Fibroblast of mammary gland (primary cell): ENCODE measurements around the gene SLC4A7.
A peak's percentile ranks its signal among the peaks of the same experiment; 100 is the strongest.

Source experiments
- DNase-seq: peaks from one replicate; pipeline ENCODE4 v3.0.0-alpha.2; 2010; ENCODE audit warnings: low read depth
- H3K4me3 ChIP-seq: 2 replicates; pipeline ENCODE4 v1.5.1; 2011; ENCODE audit warnings: low read depth, mild to moderate bottlenecking, low read length, moderate library complexity; ENCODE audit not compliant: control insufficient read depth
- TF ChIP-seq, protein P1 (sequence below): conservative IDR thresholded peaks from 2 replicates; pipeline ENCODE4 v1.5.1; 2011; ENCODE audit warnings: low read depth, low read length, inconsistent platforms; ENCODE audit not compliant: control insufficient read depth, insufficient read depth

Gene SLC4A7

DNA sequence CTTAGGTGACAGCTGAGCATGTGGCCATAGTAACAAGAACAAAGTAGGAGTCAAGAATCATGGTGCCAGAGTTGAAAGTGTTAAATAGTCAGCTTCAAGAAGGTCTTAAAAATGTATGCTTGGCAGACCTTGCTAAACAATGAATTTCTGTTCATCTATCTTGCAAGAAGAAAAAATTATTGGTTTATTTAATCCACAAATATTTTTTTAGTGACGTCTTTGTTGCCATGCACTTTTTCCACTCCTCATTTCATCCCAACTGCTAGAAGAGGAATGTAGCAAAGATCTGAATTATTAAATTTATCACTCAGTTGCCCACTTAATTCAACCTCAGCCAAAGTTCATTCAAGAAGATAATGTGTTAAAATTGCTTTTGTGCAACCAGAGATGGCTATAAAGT, 3.2 kb upstream of the SLC4A7 start:
- no peak for DNase-seq
- TF ChIP-seq, protein P1, sequence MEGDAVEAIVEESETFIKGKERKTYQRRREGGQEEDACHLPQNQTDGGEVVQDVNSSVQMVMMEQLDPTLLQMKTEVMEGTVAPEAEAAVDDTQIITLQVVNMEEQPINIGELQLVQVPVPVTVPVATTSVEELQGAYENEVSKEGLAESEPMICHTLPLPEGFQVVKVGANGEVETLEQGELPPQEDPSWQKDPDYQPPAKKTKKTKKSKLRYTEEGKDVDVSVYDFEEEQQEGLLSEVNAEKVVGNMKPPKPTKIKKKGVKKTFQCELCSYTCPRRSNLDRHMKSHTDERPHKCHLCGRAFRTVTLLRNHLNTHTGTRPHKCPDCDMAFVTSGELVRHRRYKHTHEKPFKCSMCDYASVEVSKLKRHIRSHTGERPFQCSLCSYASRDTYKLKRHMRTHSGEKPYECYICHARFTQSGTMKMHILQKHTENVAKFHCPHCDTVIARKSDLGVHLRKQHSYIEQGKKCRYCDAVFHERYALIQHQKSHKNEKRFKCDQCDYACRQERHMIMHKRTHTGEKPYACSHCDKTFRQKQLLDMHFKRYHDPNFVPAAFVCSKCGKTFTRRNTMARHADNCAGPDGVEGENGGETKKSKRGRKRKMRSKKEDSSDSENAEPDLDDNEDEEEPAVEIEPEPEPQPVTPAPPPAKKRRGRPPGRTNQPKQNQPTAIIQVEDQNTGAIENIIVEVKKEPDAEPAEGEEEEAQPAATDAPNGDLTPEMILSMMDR, result no peak
- H3K4me3 ChIP-seq, result no peak overlapping the region

DNA sequence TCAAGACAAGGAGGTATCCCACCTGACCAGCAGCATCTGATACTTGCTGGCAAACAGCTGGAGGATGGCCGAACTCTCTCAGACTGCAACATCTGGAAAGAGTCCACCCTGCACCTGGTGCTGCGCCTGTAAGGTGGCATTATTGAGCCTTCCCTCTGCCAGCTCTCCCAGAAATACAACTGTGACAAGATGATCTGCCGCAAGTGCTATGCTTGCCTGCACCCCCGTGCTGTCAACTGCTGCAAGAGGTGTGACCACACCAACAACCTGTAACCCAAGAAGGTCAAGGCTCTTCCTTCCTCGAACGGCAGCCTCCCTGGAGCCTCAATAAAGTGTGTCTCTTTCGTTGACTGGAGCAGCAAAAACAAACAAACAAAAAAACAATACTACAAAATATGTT, 2.2 kb upstream of the SLC4A7 start:
- no peak overlapping the region for H3K4me3 ChIP-seq
- no peak for DNase-seq
- TF ChIP-seq, protein P1, result no peak

GRCh38 chr3:27485866-27486265, 1.7 kb upstream of the SLC4A7 start:
- TF ChIP-seq, protein P1, result no peak
- no peak for DNase-seq

DNA sequence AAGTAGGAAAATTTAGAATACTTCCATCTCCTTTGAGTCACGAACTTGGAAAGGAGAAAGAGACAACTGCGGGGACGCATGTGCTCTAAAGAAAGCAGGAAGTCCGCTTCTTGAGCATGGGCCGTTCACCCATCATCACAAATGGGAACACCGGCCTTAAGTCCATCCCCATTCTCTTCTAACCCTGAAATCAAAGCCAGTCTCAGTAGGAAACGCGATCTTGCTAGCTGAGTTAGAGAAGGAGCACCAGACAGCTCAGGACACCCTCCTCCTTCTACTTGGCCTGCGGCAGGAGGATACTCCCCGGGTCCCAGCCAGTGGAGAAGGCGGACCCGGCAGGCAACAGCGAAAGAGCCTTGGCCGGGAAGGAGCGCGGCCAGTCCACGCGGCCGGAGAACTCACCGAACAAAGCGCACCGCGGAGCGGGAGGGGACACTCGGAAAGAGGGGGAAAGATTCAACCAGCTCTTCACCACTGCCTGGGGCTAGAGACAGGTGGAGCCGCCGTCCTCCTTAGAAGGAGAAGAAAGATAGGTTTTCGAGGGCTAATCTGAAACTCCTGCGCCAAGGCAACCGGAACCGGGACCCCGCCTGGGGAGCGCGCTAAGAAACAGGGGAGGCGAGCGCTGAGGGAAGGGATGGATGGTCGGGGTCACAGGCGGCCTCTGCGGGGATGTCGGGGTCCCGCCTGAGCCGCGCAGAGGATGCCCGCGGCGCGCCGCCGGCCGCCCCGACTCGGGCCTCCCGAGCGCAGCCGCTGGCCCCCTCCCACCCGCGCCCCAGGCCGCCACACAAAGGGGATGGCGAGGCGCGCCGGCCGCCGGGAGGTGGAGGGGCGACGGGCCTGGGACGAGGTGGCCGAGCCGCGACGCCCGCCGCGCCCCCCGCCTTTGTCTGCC, 818 bp downstream of the SLC4A7 start:
- peak; percentile 82 for DNase-seq
- TF ChIP-seq, protein P1, result no peak
- H3K4me3 ChIP-seq, result peak overlapping the region; percentile 92

More at GRCh38 chr3:27485866-27486265, 1.7 kb upstream of the SLC4A7 start:
- H3K4me3 ChIP-seq, result no peak overlapping the region

DNA sequence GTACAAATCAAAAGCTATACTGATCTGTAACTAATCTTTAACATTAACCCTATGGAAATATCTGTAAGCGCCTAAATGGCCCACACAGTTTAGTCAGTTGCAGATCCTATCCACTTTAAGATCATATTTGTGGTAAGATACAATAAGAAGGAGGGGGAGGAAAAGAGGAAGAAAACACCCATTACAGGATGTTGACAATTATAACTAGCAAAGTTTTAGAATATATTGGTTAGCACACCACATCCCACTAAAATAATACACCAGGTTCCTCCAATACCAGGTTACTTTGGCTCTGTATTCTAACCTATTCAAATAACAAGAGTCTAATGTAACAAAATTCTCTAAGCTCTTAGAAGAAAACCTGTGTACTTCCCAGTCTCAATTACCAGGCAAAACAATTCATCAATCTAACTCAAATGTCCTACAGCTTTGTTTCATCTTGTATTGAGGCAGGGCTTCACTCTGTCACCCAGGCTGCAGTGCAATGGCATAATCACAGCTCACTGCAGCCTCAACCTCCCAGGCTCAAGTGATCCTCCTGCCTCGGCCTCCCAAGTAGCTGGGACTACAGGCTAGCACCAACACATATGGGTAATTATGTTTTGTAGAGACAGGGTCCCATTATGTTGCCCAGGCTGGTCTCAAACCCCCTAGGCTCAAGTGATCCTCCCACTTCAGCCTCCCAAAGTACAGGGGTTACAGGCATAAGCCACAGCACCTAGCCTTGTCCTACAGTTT, 4.2 kb downstream of the SLC4A7 start:
- DNase-seq, result no peak
- TF ChIP-seq, protein P1, result no peak
- H3K4me3 ChIP-seq, result no peak overlapping the region

DNA sequence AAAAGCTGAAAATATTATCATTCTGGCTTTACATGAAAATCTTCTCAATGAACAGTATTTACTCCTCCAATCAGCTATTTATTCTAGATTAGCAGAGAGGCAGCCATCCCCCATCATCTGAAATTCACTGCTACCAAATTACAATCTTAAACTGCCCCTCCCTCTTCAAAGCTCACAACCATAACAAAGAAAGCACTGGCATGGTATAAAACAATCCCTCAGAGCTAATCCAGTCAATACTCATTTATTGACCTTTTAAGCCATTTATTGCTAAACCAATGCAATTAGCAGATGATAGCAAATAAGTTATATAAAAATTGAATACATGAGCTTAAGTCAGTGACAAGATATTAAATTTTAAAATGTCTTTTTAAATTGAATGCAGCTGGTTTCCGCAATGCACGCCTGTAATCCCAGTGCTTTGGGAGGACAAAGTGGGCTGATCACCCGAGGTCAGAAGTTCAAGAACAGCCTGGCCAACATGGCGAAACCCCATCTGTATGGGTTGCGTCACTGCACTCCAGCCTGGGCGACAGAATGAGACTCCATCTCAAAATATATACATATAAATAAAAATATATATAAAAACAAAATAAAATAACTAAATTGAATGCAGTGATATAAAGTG, 12.1 kb downstream of the SLC4A7 start:
- TF ChIP-seq, protein P1, result no peak
- no peak overlapping the region for H3K4me3 ChIP-seq
- peak; percentile 76 for DNase-seq
